WTC11 (cell line): ENCODE measurements around the gene ABHD17C. TPM values are rescaled to one million over a fixed set of nuclear protein-coding genes. Genes with fewer than 3 reads are reported as not detected.

Experiments
- ATAC-seq: fragments of 200-7000 bp; cut with Tn5 transposase; 2 replicates; pipeline ENCODE4 v1.10.0; 2021; ENCODE audit warnings: mild to moderate bottlenecking, moderate library complexity
- CTCF ChIA-PET: fragments of 300-600 bp; sonication (Branson Sonifier 250); formaldehyde crosslinking; loops from one replicate; lab custom pipeline; 2021; ENCODE audit warnings: antibody characterized with exemption; lab: Charles Lee
- POLR2A ChIA-PET: fragments of 350-600 bp; sonication (Branson Sonifier 250); formaldehyde crosslinking; loops from one replicate; lab custom pipeline; 2021; ENCODE audit warnings: antibody characterized with exemption; lab: Charles Lee
- DNase-seq: peaks from one replicate; pipeline ENCODE4 v3.0.0; 2021; ENCODE audit warnings: low spot score
- H3K27ac Mint-ChIP-seq: 2 replicates; pipeline ENCODE4 v1.8.0; 2021; ENCODE audit warnings: mixed read lengths
- H3K27me3 Mint-ChIP-seq: 2 replicates; pipeline ENCODE4 v1.8.0; 2021; ENCODE audit warnings: low read depth, mild to moderate bottlenecking, moderate library complexity, mixed read lengths
- H3K36me3 Mint-ChIP-seq: 2 replicates; pipeline ENCODE4 v1.8.0; 2021; ENCODE audit warnings: mixed read lengths
- H3K4me1 Mint-ChIP-seq: 2 replicates; pipeline ENCODE4 v1.8.0; 2022; ENCODE audit warnings: mixed read lengths
- H3K4me3 Mint-ChIP-seq: 2 replicates; pipeline ENCODE4 v1.8.0; 2021; ENCODE audit warnings: mild to moderate bottlenecking, moderate library complexity, mixed read lengths
- H3K9me3 Mint-ChIP-seq: 2 replicates; pipeline ENCODE4 v1.8.0; 2021; ENCODE audit warnings: mixed read lengths
- CREB1 ChIP-seq: sonication (generic); formaldehyde crosslinking; IDR thresholded peaks from 2 replicates; pipeline ENCODE4 v1.8.0; 2023; ENCODE audit warnings: mild to moderate bottlenecking, missing genetic modification reagents
- E2F4 ChIP-seq: sonication (generic); formaldehyde crosslinking; IDR thresholded peaks from 2 replicates; pipeline ENCODE4 v1.8.1; 2022; ENCODE audit warnings: low read depth, mild to moderate bottlenecking, moderate library complexity, missing genetic modification reagents, borderline replicate concordance
- FOXP4 ChIP-seq: sonication (generic); formaldehyde crosslinking; IDR thresholded peaks from 2 replicates; pipeline ENCODE4 v1.8.0; 2022; ENCODE audit warnings: mild to moderate bottlenecking, missing genetic modification reagents
- GTF2I ChIP-seq: fragments of 250-450 bp; sonication (Bioruptor Pico); conservative IDR thresholded peaks from 2 replicates; pipeline ENCODE4 v1.4.0; 2021; ENCODE audit warnings: mild to moderate bottlenecking
- HMGXB4 ChIP-seq: sonication (generic); formaldehyde crosslinking; IDR thresholded peaks from 2 replicates; pipeline ENCODE4 v1.8.1; 2023; ENCODE audit warnings: mild to moderate bottlenecking, moderate library complexity, missing genetic modification reagents
- IRF1 ChIP-seq: sonication (generic); formaldehyde crosslinking; IDR thresholded peaks from 2 replicates; pipeline ENCODE4 v1.8.0; 2023; ENCODE audit warnings: missing genetic modification reagents
- MAX ChIP-seq: sonication (generic); formaldehyde crosslinking; IDR thresholded peaks from 2 replicates; pipeline ENCODE4 v1.8.0; 2022; ENCODE audit warnings: mild to moderate bottlenecking, missing genetic modification reagents
- MLX ChIP-seq: sonication (generic); formaldehyde crosslinking; IDR thresholded peaks from 2 replicates; pipeline ENCODE4 v1.8.1; 2023; ENCODE audit warnings: mild to moderate bottlenecking, missing genetic modification reagents, moderate library complexity
- MXD4 ChIP-seq: fragments of 250-450 bp; sonication (Bioruptor Pico); IDR thresholded peaks from 2 replicates; pipeline ENCODE4 v1.8.0; 2021; ENCODE audit warnings: mild to moderate bottlenecking, moderate library complexity, borderline replicate concordance
- NFATC4 ChIP-seq: fragments of 250-450 bp; sonication (Bioruptor Pico); IDR thresholded peaks from 2 replicates; pipeline ENCODE4 v1.9.0; 2021; ENCODE audit warnings: mild to moderate bottlenecking
- PRRX2 ChIP-seq: fragments of 250-450 bp; sonication (Bioruptor Pico); IDR thresholded peaks from 2 replicates; pipeline ENCODE4 v1.8.0; 2021; ENCODE audit warnings: mild to moderate bottlenecking
- RORB ChIP-seq: fragments of 250-450 bp; sonication (Bioruptor Pico); IDR thresholded peaks from 2 replicates; pipeline ENCODE4 v1.9.0; 2021; ENCODE audit warnings: mild to moderate bottlenecking
- SOX15 ChIP-seq: fragments of 250-450 bp; sonication (Bioruptor Pico); IDR thresholded peaks from 2 replicates; pipeline ENCODE4 v1.9.0; 2021; ENCODE audit warnings: mild to moderate bottlenecking
- TEAD4 ChIP-seq: sonication (generic); formaldehyde crosslinking; IDR thresholded peaks from 2 replicates; pipeline ENCODE4 v1.8.0; 2022; ENCODE audit warnings: mild to moderate bottlenecking, missing genetic modification reagents
- TP53 ChIP-seq: sonication (generic); formaldehyde crosslinking; IDR thresholded peaks from 2 replicates; pipeline ENCODE4 v1.8.1; 2023; ENCODE audit warnings: mild to moderate bottlenecking, missing genetic modification reagents
- ZBTB21 ChIP-seq: sonication (generic); formaldehyde crosslinking; IDR thresholded peaks from 2 replicates; pipeline ENCODE4 v1.8.1; 2023; ENCODE audit warnings: mild to moderate bottlenecking, missing genetic modification reagents, borderline replicate concordance
- ZBTB43 ChIP-seq: sonication (generic); formaldehyde crosslinking; IDR thresholded peaks from 2 replicates; pipeline ENCODE4 v1.8.1; 2023; ENCODE audit warnings: mild to moderate bottlenecking, missing genetic modification reagents
- ZMAT4 ChIP-seq: fragments of 250-450 bp; sonication (Bioruptor Pico); IDR thresholded peaks from 2 replicates; pipeline ENCODE4 v1.9.0; 2021; ENCODE audit warnings: mild to moderate bottlenecking
- ZNF121 ChIP-seq: sonication (generic); formaldehyde crosslinking; IDR thresholded peaks from 2 replicates; pipeline ENCODE4 v1.8.0; 2023; ENCODE audit warnings: missing genetic modification reagents
- ZNF232 ChIP-seq: sonication (generic); formaldehyde crosslinking; IDR thresholded peaks from 2 replicates; pipeline ENCODE4 v1.8.0; 2022; ENCODE audit warnings: mild to moderate bottlenecking, missing genetic modification reagents
- total RNA-seq: library from RNA; stranded (reverse); gene quantifications from 3 replicates; pipeline ENCODE4 v1.2.3, GENCODE V29; 2021

ABHD17C gene
- total RNA-seq, 1 experiment from 2014 or later, result 29.0 TPM

GRCh38 chr15:80679167-80679803 is 15.8 kb upstream of the ABHD17C start:
- no peaks in the 10 kb centered on the region for H3K27me3 Mint-ChIP-seq
- peak; percentile 36; the same call in 1 of the 2 replicates for ATAC-seq
- peaks cover 3% of the 10 kb centered on the region for H3K36me3 Mint-ChIP-seq
- no peak for DNase-seq
- H3K4me1 Mint-ChIP-seq, result peaks cover 9% of the 10 kb centered on the region
- no peak overlapping the region for H3K4me3 Mint-ChIP-seq
- ChIA-PET CTCF (interaction anchor here (2.5 kb wide), 1 partner anchor 97 kb away, joined by 8 read pairs; no protein-coding TSS in a partner anchor), POLR2A (interaction anchor here (0.8 kb wide), 1 partner anchor 26 kb away, joined by 3 read pairs; no protein-coding TSS in a partner anchor)
- TF ChIP-seq SOX15, result no peak
- no peak overlapping the region for H3K27ac Mint-ChIP-seq
- H3K9me3 Mint-ChIP-seq, result peaks cover 12% of the 10 kb centered on the region

GRCh38 chr15:80679804-80680175 is 15.3 kb upstream of the ABHD17C start:
- ChIA-PET CTCF (interaction anchor here (2.5 kb wide), 1 partner anchor 97 kb away, joined by 8 read pairs; no protein-coding TSS in a partner anchor), POLR2A (interaction anchor here (0.8 kb wide), 1 partner anchor 26 kb away, joined by 3 read pairs; no protein-coding TSS in a partner anchor)
- Mint-ChIP-seq H3K27me3 (no peaks in the 10 kb centered on the region), H3K36me3 (peaks cover 4% of the 10 kb centered on the region), H3K4me3 (no peak overlapping the region), H3K4me1 (peaks cover 11% of the 10 kb centered on the region), H3K9me3 (peaks cover 14% of the 10 kb centered on the region), H3K27ac (no peak overlapping the region)
- no peak for DNase-seq
- no peak for ATAC-seq
- no peak for TF ChIP-seq MXD4 (CRISPR knock-in tag)
- no peak for TF ChIP-seq MLX (CRISPR knock-in tag)
- no peak for TF ChIP-seq MAX (CRISPR knock-in tag)
- no peak for TF ChIP-seq ZMAT4 (CRISPR knock-in tag)
- TF ChIP-seq TEAD4 (CRISPR knock-in tag), result no peak
- TF ChIP-seq ZNF121 (CRISPR knock-in tag), result no peak
- no peak for TF ChIP-seq RORB (CRISPR knock-in tag)
- TF ChIP-seq FOXP4 (CRISPR knock-in tag), result no peak
- no peak for TF ChIP-seq GTF2I (CRISPR knock-in tag)
- no peak for TF ChIP-seq TP53 (CRISPR knock-in tag)
- no peak for TF ChIP-seq PRRX2 (CRISPR knock-in tag)
- TF ChIP-seq CREB1 (CRISPR knock-in tag), result no peak
- no peak for TF ChIP-seq E2F4 (CRISPR knock-in tag)
- TF ChIP-seq ZBTB21 (CRISPR knock-in tag), result no peak
- no peak for TF ChIP-seq HMGXB4 (CRISPR knock-in tag)
- TF ChIP-seq ZNF232 (CRISPR knock-in tag), result no peak
- TF ChIP-seq IRF1 (CRISPR knock-in tag), result no peak
- TF ChIP-seq NFATC4 (CRISPR knock-in tag), result no peak
- TF ChIP-seq ZBTB43 (CRISPR knock-in tag), result no peak
